SK-N-SH (cell line): Measurements from ENCODE around the gene DDX41. TPM values are rescaled to one million over a fixed set of nuclear protein-coding genes. Genes with fewer than 3 reads are reported as not detected.

Experiments used
- CTCF ChIA-PET: fragments of 300-600, 350-600 bp; formaldehyde crosslinking; extraction: SDS; loops from one replicate; lab custom pipeline; 2021; lab: Yijun Ruan, JAX
- POLR2A ChIA-PET: fragments of 350-600 bp; sonication (Branson Sonifier 250); formaldehyde crosslinking; extraction: SDS; loops from one replicate; lab custom pipeline; 2020; ENCODE audit warnings: antibody characterized with exemption, inconsistent platforms; lab: Yijun Ruan, JAX
- DNase-seq: peaks from one replicate; pipeline ENCODE4 v3.0.0; 2012
- H2AFZ ChIP-seq: fragments of 200-600 bp; sonication (generic); 2 replicates; pipeline ENCODE4 v1.8.1; 2016; ENCODE audit warnings: antibody characterized with exemption, mild to moderate bottlenecking, low read depth
- H3F3A ChIP-seq: fragments of 200-600 bp; sonication (generic); replicated peaks from 2 replicates; pipeline ENCODE3; 2016; ENCODE audit warnings: antibody characterized with exemption, mild to moderate bottlenecking; ENCODE audit not compliant: insufficient read depth
- H3K27ac ChIP-seq, 2 experiments: fragments of 200-500 bp in 1 of 2; fragments of 200-600 bp in 1 of 2; sonication (Bioruptor generic) in 1 of 2; sonication (generic), shearing (Covaris generic) in 1 of 2; 2 replicates each; pipeline versions ENCODE4 v1.5.1 to v1.6.1; 2014 to 2016; ENCODE audit warnings: low read depth in 2 of 2, inconsistent platforms in 1 of 2, low read length in 1 of 2, mild to moderate bottlenecking in 1 of 2, mixed read lengths in 1 of 2
- H3K27me3 ChIP-seq: fragments of 200-600 bp; sonication (generic), shearing (Covaris generic); 2 replicates; pipeline ENCODE4 v1.6.1; 2016; ENCODE audit warnings: mixed run types; ENCODE audit not compliant: insufficient read depth
- H3K36me3 ChIP-seq, 2 experiments: fragments of 200-500 bp in 1 of 2; fragments of 200-600 bp in 1 of 2; sonication (Bioruptor generic) in 1 of 2; sonication (generic) in 1 of 2; replicated peaks in 1 of 2; 2 replicates each; pipeline versions ENCODE3 to v1.5.1; 2014 to 2016; ENCODE audit warnings: low read length in 1 of 2, mild to moderate bottlenecking in 1 of 2; ENCODE audit not compliant: insufficient read depth in 2 of 2, control insufficient read depth in 1 of 2
- H3K4me1 ChIP-seq, 2 experiments: fragments of 200-500 bp in 1 of 2; fragments of 200-600 bp in 1 of 2; sonication (Bioruptor generic) in 1 of 2; sonication (generic), shearing (Covaris generic) in 1 of 2; 2 replicates each; pipeline versions ENCODE4 v1.5.1 to v1.6.1; 2014 to 2016; ENCODE audit warnings: low read depth in 1 of 2, low read length in 1 of 2, mixed run types in 1 of 2; ENCODE audit not compliant: insufficient read depth in 2 of 2, control insufficient read depth in 1 of 2
- H3K4me2 ChIP-seq: fragments of 200-600 bp; sonication (generic), shearing (Covaris generic); 2 replicates; pipeline ENCODE4 v1.6.1; 2017; ENCODE audit warnings: mixed run types
- H3K4me3 ChIP-seq, 2 experiments: fragments of 200-500 bp in 1 of 2; fragments of 200-600 bp in 1 of 2; sonication (Bioruptor generic) in 1 of 2; sonication (generic), shearing (Covaris generic) in 1 of 2; 2 replicates each; pipeline versions ENCODE4 v1.5.1 to v1.8.1; 2014 to 2016; ENCODE audit warnings: low read depth in 2 of 2, inconsistent platforms in 1 of 2, low read length in 1 of 2, mild to moderate bottlenecking in 1 of 2, mixed read lengths in 1 of 2, moderate library complexity in 1 of 2
- H3K79me2 ChIP-seq: fragments of 200-600 bp; sonication (generic); 2 replicates; pipeline ENCODE4 v1.8.1; 2017; ENCODE audit warnings: mild to moderate bottlenecking; ENCODE audit not compliant: insufficient read depth
- H3K9ac ChIP-seq: fragments of 200-600 bp; sonication (generic); 2 replicates; pipeline ENCODE4 v1.6.1; 2017; ENCODE audit warnings: mixed run types
- H3K9me2 ChIP-seq: fragments of 200-600 bp; sonication (generic); 2 replicates; pipeline ENCODE4 v1.6.1; 2017; ENCODE audit warnings: mixed run types
- H3K9me3 ChIP-seq: fragments of 200-600 bp; sonication (generic); 2 replicates; pipeline ENCODE4 v1.6.1; 2017; ENCODE audit warnings: mixed run types, mild to moderate bottlenecking, moderate library complexity
- H4K20me1 ChIP-seq: fragments of 200-600 bp; sonication (generic); 2 replicates; pipeline ENCODE4 v1.6.1; 2017; ENCODE audit warnings: mild to moderate bottlenecking, mixed run types; ENCODE audit not compliant: insufficient read depth
- CHD2 ChIP-seq: fragments of 150-350 bp; IDR thresholded peaks from 2 replicates; pipeline ENCODE4 v1.6.1; 2018; ENCODE audit warnings: low read length; ENCODE audit not compliant: partially characterized antibody
- ELF1 ChIP-seq: IDR thresholded peaks from 2 replicates; pipeline ENCODE4 v1.4.0; 2012
- FOSL2 ChIP-seq: IDR thresholded peaks from 2 replicates; pipeline ENCODE4 v1.4.0; 2012; ENCODE audit warnings: low read depth, mild to moderate bottlenecking, moderate library complexity, borderline replicate concordance
- FOXJ3 ChIP-seq: sonication (generic); formaldehyde crosslinking; IDR thresholded peaks from 2 replicates; pipeline ENCODE4 v1.5.1; 2020; ENCODE audit warnings: mild to moderate bottlenecking, missing genetic modification reagents
- GABPA ChIP-seq: IDR thresholded peaks from 2 replicates; pipeline ENCODE4 v1.4.0; 2012; ENCODE audit warnings: low read depth, mild to moderate bottlenecking
- GATA2 ChIP-seq: sonication (generic); formaldehyde crosslinking; IDR thresholded peaks from 2 replicates; pipeline ENCODE4 v1.5.0; 2020; ENCODE audit warnings: mild to moderate bottlenecking, missing genetic modification reagents
- IRF3 ChIP-seq: fragments of 150-350 bp; IDR thresholded peaks from 2 replicates; pipeline ENCODE4 v1.6.1; 2016; ENCODE audit warnings: mild to moderate bottlenecking, low read depth, low read length
- JUND ChIP-seq: IDR thresholded peaks from 2 replicates; pipeline ENCODE4 v1.4.0; 2012
- MXI1 ChIP-seq: IDR thresholded peaks from 2 replicates; pipeline ENCODE4 v1.6.1; 2012; ENCODE audit warnings: mild to moderate bottlenecking, low read depth, low read length, improper control_type of control experiment
- NRF1 ChIP-seq: IDR thresholded peaks from 2 replicates; pipeline ENCODE4 v1.6.1; 2012; ENCODE audit warnings: low read depth, mild to moderate bottlenecking, low read length
- RAD21 ChIP-seq: IDR thresholded peaks from 2 replicates; pipeline ENCODE4 v1.6.1; 2012; ENCODE audit warnings: mild to moderate bottlenecking, low read length
- REST ChIP-seq: IDR thresholded peaks from 2 replicates; pipeline ENCODE4 v1.6.1; 2012; ENCODE audit warnings: mild to moderate bottlenecking, low read depth, low read length, moderate library complexity
- SIN3A ChIP-seq: IDR thresholded peaks from 2 replicates; pipeline ENCODE4 v1.6.1; 2012; ENCODE audit warnings: low read depth, mild to moderate bottlenecking, low read length, moderate library complexity, borderline replicate concordance
- TCF12 ChIP-seq: IDR thresholded peaks from 2 replicates; pipeline ENCODE4 v1.4.0; 2012
- TEAD4 ChIP-seq: IDR thresholded peaks from 2 replicates; pipeline ENCODE4 v1.4.0; 2012; ENCODE audit warnings: mild to moderate bottlenecking, borderline replicate concordance; ENCODE audit not compliant: insufficient read depth
- USF2 ChIP-seq: fragments of 150-350 bp; IDR thresholded peaks from 2 replicates; pipeline ENCODE4 v1.6.1; 2017; ENCODE audit warnings: antibody characterized with exemption, low read length, low read depth, borderline replicate concordance
- YY1 ChIP-seq: IDR thresholded peaks from 2 replicates; pipeline ENCODE4 v1.4.0; 2012; ENCODE audit warnings: low read depth, mild to moderate bottlenecking
- WGBS: methylation state at CpG from one replicate; pipeline ENCODE4 v1.1.6; 2017; ENCODE audit warnings: low lambda C conversion rate; 5-methylcytosine and 5-hydroxymethylcytosine counted together
- polyA plus RNA-seq, 3 experiments: library from polyadenylated mRNA; depleted of rRNA; stranded (reverse); fragments of >200 nt; gene quantifications; 2 replicates each; pipeline ENCODE4 v1.2.3, GENCODE V29; 2012

The DDX41 gene
- polyA plus RNA-seq, 1 of the 3 experiments (the other 2 are of a cell fraction) = 176 TPM

GRCh38 chr5:177505075-177505474, 11.7 kb downstream of the DDX41 start (continued):
- no peak for TF ChIP-seq SIN3A
- TF ChIP-seq NRF1 = no peak
- no peak for TF ChIP-seq TEAD4
- TF ChIP-seq FOXJ3 (CRISPR knock-in tag) = no peak
- TF ChIP-seq GATA2 (CRISPR knock-in tag) = no peak
- TF ChIP-seq CHD2 = no peak

GRCh38 chr5:177504086-177505056, 12.4 kb downstream of the DDX41 start:
- H3K4me3 ChIP-seq = no peak overlapping the region
- H3K4me2 ChIP-seq = no peak overlapping the region
- WGBS = 100% methylated on average over 4 of the region's 47 CpGs
- peaks cover 0 to 13% of the 10 kb centered on the region in 2 experiments; a peak in 2 of 4 replicates for H3K4me1 ChIP-seq
- no peaks in the 10 kb centered on the region for H4K20me1 ChIP-seq
- no peaks in the 10 kb centered on the region for H3K79me2 ChIP-seq
- no peaks in the 10 kb centered on the region for H3K27me3 ChIP-seq
- no peaks in the 10 kb centered on the region for H3K36me3 ChIP-seq
- DNase-seq = no peak
- no peak overlapping the region for H3K9ac ChIP-seq
- H3K9me3 ChIP-seq = no peaks in the 10 kb centered on the region
- H3F3A ChIP-seq = peaks cover 6% of the 10 kb centered on the region
- H3K9me2 ChIP-seq = no peaks in the 10 kb centered on the region
- POLR2A ChIA-PET = no interaction called here
- TF ChIP-seq TCF12 (no peak), SIN3A (no peak), RAD21 (no peak), FOSL2 (no peak), YY1 (no peak), GABPA (no peak), ELF1 (no peak), JUND (no peak)
- TF ChIP-seq, all 33 proteins: peak for 0
- CTCF ChIA-PET = interaction anchor here (0.6 to 15.9 kb wide), 8 partner anchors 9 to 849 kb away, joined by 3 to 228 read pairs (median 4); partner anchors contain the start of gene PRR7
- Histone ChIP-seq H2AFZ (no peak overlapping the region), H3K27ac (no peak overlapping the region)

- Histone ChIP-seq H3K4me1 (peaks cover 0 to 15% of the 10 kb centered on the region in 2 experiments; a peak in 2 of 4 replicates), H3K36me3 (no peaks in the 10 kb centered on the region), H3F3A (peaks cover 6% of the 10 kb centered on the region), H3K9ac (no peak overlapping the region), H3K79me2 (no peaks in the 10 kb centered on the region), H3K9me2 (no peaks in the 10 kb centered on the region), H2AFZ (no peak overlapping the region), H3K27me3 (no peaks in the 10 kb centered on the region), H3K9me3 (no peaks in the 10 kb centered on the region), H4K20me1 (no peaks in the 10 kb centered on the region), H3K4me2 (no peak overlapping the region), H3K4me3 (no peak overlapping the region), H3K27ac (no peak overlapping the region)
- no peak for DNase-seq
- CTCF ChIA-PET = interaction anchor here (0.8 to 15.9 kb wide), 9 partner anchors 9 to 135 kb away, joined by 3 to 228 read pairs (median 19); partner anchors contain the start of gene PRR7
- WGBS = 90% methylated on average over 18 of the region's 24 CpGs
- POLR2A ChIA-PET = no interaction called here
- TF ChIP-seq JUND = no peak
- no peak for TF ChIP-seq USF2
- no peak for TF ChIP-seq NRF1
- TF ChIP-seq IRF3 = no peak
- no peak for TF ChIP-seq MXI1
- no peak for TF ChIP-seq GATA2 (CRISPR knock-in tag)
- TF ChIP-seq FOSL2 = no peak
- no peak for TF ChIP-seq REST
These were observed 13.2 kb downstream of the DDX41 start for GRCh38 chr5:177503351-177504085.
